NCI-H1694 (cell line): ENCODE results near the gene TTF2.
A peak's percentile ranks its signal among the peaks of the same experiment; 100 is the strongest.

Source experiments
- DNase-seq: peaks from one replicate; lab custom pipeline; 2025; lab: John Stamatoyannopoulos, UW

The TTF2 gene

DNA sequence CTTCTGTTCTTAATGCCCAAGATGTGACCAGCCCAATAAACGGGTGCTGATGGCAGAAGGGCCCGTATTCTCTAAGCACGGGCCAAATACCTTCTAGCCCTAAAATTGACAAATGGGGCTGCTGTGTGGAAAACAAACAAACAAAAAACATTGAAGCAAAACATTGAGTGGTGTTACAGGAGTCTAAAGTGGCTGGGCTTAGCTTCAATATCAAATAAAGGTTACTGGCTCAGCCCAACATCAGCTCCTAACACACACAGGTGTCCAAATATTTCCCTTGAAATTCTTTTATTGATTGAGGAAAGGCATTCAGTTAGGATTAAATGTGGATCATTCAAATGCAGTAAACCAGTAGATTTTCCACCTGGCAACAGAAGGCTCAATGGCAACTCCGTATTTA, 13.3 kb upstream of the TTF2 start:
- no peak for DNase-seq

DNA sequence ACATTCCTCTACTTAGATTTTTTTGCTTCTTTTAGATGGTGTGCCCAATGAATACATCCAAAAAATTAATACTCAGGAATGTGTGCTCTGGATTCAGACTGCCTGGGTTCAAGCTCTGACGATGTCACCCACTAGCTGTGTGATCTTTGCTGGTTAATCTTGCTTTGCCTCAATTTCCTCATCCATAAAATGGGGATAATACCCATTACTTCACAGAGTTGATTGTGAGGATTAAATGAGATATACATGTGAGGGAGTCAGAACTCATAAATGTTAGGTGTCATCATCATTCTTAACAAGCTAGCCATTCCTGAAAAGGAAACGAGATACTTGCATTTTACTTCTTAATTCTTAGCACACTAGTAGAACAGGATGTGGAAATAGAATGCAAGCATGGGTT, 12.9 kb upstream of the TTF2 start:
- DNase-seq, result no peak

DNA sequence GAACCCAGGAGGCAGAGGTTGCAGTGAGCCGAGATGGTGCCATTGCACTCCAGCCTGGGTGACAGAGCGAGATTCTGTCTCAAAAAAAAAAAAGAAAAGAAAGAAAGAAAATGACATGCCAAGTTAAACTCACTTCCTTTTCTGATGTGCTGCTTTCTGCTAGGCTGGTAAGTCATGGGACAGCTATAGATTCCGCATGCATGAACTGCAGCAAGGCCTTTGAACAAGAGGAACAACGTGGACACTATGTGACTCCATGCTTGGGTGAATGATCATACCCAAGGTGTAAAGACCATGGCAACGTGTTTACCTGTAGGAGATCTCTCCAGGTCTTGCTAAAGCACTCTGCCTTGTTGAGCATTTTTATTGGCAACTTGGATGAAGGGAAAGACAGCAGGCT, 10.3 kb upstream of the TTF2 start:
- DNase-seq, result no peak

DNA sequence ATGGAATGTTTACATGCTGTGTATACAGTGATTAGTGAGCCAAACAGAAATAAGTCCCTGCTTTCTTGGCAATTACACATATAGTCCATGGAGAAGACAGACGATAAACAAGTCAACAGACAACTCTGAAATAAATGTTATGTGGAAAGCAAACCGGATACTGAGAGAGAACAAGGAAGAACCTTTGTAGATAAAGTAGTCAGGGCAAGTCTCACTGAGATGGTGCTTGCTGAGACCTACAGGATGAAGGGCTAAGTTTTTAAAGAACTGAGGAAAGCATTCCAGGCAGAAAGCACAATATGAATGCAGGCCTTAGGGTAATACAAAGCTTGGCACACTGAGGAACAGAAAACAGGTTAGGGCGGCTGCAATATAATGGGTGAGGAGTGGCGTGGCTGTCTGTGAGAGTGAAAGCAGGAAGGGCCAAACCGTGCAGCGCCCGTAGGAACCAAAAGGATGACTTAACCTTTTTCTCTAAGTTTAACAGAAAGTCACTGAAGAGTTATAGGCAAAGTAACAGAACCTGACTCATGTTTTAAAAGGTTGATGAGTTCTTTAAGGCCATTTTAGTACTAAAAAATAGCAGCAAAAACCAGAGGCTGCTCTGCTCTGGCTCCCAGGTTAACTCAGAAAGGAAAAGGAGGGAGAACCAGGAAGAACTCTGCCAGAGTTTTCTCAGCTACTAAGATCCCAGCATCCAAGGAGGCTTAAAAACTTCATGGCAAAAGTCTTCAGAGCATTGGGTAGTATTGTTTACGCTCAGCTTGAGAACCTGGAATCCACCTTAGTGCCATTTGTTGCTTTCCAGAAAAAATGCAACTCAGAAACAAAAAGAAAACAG, 8.7 kb upstream of the TTF2 start:
- no peak for DNase-seq

DNA sequence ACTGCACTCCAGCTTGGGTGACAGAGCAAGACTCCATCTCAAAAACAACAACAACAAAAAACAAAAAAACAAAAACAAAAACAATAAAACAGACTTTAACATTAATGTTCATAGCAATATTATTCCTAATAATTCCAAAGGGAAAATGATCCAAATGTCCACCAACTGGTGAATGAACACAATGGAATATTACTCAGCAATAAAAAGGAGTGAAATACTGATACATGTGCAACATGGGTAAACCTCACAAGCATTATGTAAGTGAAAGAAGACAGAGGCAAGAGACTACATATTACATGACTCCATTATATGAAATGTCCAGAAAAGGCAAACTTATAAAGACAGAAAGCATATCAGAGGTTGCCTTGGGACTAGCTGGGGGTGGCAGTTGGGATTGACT, 6.1 kb upstream of the TTF2 start:
- DNase-seq, result no peak

DNA sequence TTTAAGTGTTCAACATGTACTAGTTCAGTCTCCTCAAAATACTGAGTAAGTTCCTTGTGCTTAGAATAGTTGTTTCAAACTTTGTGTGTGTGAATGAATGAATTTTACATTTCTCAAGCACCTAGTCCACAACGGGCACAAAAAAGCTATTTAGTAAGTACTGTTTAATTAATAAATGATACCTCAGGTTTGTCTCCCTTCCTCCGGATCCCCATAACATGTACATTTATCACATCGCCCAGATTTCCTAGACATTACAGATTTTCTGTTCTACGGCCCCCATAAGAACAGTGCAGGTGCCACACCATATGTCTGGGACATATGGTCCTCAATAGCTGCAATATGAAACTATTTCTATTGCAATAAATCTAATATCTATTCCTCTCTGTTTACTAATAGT, 1.3 kb upstream of the TTF2 start:
- peak; percentile 33 for DNase-seq

DNA sequence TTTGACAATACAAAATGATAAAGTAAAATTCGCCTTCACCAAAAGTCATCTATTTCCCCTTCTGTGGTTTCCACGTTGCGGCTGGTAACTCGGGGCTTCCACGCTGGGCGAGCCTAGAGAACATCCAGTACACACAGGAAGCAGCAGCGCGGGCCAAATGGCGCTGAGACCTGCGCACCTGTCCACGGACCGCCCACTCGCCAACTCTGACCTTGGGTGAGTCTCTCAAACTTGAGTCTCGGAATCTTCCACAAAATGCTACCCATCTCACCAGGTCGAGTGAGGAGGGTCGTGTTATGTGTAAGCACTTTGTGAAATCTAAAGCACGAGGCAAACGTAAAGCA, 820 bp upstream of the TTF2 start:
- DNase-seq, result peak; percentile 24

DNA sequence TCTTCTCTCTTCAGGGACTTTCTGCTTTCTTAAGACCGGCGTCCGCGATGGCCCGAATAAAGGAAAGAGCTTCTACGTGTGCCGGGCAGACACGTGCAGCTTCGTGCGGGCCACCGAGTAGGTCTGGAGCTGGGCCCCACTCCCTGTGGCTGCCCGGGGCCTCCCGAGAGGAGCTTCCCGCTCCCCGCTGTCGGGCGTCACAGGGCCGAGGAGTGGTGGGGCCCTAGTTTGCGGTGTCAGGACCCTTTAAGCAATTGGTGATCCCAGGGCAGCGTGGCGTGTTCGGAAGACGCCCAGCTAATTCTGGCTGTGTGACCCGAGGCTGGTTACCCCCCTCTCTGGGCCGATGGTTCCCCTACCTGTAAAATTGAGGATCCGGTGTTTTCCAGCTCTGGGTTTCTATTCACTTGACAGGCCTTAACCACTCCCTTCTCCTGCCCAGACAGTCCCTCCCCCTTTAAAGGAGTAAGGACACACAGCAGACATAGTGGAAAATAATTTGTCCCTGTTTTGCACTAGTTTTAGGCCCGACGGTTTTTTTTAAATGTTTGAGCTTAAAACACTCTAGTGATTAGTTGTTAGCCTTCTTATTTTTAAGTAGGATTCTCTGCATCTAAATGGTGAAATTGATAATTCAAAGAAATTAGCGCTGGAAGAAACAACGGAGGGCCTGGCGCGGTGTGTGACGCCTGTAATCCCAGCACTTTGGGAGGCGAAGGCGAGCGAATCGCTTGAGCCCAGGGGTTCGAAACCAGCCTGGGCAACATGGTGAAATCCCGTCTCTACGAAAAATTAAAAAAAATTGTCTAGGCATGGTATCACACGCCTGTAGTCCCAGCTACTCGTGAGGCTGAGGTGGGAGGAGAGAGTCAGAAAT, 553 bp downstream of the TTF2 start:
- DNase-seq, result no peak

DNA sequence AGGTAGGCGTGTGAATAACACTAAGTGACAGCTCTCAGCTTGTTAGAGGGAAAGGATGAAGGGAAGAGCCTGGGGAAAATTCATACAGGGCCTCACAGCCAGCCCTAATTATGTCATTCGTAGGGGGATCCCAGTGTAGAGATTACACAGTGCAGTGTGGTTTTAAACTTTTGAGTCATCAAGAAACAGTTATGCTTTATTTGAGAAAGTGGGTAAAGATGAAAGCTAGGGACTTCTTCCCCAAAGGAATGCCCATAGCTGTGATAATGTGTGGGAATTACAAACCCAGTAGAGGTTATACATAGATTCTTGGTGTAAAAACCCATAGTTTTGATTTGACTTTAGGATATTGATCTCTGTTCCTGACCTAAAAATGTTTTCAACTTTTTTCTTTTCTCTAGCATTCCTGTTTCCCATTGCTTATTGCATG, 1.9 kb downstream of the TTF2 start:
- DNase-seq, result no peak

DNA sequence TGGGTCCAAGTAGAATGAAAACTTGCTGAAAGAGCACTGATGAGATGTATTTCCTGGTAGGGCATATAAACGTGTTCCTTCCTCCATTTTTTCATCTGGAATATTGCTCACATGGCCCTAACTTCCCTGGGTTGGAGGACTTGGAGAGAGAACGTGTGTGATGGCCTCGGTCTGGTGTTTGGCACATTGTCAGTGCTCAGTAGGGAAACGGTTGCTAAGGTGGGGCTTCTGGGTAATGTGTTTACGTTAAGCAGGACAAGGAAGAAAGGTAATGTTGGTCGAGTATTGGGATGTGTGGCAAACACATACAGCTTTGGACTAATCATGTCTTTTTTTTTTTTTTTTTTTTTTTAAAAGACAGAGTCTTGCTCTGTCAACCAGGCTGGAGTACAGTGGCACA, 6.2 kb downstream of the TTF2 start:
- DNase-seq, result no peak

DNA sequence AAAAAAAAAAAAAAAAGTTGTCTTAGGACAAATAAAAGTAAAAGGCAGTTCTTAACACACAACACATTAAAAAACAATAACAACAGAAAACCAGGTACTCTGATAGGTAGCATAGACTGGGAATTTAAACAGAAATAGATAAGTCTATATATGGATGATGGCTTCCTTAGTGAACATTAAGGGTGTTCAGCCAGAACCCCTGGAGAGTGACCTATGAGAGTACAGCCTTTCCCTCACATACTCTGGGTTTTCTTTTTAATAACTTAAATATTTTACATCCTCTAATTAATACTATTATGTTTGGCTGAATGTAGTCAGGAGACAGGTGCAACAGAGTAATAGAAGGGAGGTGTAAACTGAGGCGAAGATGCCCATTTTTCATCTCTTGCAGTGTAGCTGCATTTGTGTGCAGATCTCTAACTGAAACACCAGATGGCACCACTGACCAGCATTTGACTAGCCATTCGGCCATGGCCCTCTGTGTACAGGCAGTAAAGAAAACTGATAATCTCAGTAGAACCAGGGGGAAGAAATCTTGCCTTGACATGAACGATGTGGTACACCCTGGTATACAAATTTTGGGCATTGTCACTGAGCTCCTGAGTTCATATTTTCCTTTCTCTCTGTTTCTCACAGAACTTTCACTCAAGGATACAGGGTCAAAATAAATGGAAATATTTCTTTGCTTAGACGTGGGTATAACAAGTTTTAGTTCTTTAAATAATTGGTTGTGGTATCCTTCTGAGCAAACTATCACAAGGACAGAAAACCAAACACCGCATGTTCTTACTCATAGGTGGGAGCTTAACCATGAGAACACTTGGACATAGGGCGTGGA, 7.6 kb downstream of the TTF2 start:
- DNase-seq, result peak; percentile 33

DNA sequence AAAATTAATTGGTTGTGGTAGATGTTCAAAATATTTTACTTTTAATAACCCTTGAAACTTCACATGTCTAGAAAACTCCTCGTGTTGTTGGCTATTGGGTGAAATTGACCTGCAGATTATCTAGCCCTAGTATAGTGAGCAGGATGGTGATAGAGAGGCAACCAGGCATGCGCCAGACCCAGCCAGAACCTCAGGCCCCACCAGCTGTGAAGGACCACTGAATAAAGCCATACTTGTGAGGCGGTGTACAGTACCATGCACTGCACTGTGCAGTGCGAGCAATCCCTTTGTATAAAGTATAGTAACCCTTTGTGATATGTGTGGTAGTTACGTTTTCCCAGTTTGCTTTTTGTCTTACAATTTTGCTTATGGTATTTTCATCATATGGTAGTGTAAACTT, 8.5 kb downstream of the TTF2 start:
- no peak for DNase-seq

DNA sequence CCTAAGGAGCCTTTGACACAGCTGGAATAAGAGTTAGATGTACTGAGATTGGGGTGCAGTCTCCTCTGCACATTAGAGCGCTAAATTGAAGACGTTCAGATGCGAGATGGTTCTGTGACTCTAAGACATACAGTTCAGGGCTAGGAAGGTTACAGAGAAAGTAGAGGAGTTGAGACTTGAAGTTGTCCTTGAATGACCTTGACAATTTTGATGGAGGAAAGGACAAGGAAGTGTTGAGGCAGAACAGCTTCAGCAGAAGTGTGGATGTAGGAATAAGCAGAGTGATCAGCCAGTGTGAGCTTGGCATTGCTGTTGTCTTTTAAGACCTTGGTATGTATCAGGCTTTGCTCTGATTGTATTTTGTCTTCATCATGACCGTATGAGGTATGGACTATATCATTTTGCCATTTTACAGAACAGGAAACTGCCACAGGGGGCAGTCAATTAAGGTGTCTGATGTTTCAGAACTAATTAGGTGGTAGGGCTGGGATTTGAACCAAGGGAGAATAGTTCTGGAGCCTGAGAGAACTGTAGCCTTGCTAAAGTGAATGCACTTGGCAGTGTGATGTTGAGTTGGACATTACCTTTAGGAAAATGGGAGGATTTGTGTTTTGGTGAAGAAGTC, 9.2 kb downstream of the TTF2 start:
- DNase-seq, result no peak

DNA sequence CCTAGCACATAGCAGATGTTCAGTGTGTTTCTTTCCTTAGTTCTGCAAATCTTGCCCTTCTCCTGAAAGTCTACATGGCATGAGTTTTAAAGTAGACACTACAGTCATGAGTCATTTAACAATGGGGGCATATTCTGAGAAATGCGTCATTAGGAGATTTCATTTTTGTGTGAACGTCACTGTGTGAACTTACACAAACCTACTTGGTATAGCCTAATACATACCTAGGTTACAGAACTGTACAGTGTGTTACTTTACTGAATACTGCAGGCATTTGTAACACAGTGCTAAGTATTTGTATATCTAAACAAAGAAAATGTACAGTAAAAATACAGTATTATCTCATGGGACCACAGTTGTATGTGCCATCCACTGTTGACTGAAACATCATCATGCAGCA, 10.0 kb downstream of the TTF2 start:
- DNase-seq, result no peak

DNA sequence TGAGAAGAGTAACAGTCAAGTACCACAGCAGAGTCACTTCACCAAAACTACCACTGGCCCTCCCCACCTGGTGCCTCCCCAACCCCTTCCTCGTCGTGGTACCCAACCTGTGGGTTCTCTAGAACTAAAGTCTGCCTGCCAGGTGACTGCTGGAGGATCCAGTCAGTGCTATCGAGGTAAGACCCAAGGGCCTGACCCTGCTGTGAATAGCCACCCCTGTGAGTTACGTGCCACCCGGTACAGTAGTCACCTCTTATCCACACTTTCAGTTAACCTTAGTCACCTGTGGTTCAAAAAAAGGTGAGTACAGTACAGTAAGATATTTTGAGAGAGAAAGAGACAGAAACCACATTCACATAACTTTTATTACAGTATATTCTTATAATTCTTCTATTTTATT, 16.5 kb downstream of the TTF2 start:
- DNase-seq, result no peak

DNA sequence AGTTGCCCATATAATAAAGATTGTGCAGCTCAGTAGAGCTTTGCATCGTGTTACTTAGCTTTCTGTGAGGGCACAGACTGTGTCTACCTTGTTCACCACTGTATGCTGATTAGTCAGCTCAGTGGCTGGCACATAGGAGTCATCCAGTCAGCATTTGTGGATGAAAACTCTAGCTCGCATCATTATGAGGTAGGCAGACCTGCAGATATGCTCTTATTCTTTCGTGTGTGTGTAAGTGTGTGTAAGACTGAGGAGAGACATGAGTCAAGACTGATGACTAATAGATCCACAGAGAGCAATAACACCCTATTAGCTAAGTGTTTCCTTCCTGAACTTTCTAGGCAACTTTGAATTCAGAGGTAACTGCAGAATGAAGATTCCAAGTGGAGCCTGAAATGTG, 17.1 kb downstream of the TTF2 start:
- no peak for DNase-seq

DNA sequence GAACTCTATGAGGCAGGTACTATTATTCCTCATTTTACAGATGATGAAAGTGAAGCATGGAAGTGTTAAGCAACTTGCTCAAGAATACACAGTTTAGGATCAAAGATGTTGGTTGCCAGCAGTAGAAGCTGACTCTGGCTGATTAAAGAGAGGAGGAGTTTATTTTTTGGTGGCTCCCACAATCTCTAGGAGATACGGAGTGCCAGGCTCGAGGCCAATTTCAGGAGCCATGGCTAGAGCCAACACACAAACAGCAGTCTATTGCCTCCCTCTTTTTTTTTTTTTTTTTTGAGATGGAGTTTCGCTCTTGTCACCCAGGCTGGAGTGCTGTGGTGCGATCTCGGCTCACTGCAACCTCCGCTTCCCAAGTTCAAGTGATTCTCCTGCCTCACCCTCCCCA, 19.6 kb downstream of the TTF2 start:
- DNase-seq, result no peak

DNA sequence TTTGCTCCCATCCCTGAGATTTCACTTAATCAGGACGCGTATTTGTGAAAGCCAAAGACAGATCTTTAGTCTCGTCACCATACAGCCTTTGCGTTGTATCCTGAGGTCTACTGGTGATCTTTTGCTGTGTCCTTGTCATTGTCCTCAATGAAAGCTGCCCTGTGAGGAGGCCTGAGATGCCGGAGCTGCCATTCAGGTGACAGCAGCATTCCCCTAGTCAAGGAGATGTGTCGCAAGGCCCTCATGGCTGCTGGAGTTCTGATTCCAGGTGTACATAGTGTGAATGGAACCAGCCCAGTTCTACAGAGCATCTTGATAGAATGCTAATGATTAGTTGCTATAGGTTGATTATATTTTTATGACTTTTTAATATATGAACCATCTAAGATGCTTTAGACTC, 24.1 kb downstream of the TTF2 start:
- no peak for DNase-seq

DNA sequence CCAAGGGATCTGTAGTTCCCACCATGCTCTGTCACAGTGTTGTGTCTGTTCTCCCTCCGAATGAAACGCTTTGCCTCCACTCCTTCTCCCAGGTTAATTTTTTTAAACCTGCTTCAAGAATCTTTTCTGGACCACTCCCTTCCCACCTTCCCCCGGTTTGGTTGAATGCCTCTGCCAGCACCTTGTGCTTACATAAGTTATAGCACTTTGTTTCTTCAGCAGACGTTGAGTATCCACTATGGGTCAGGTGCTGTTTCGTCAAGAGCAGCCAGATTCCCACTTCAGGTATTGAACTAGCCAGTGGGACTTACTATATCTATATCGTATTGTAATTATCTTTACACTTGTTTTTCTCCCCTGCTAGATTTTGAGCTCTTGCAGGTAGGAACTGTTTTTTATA, 27.6 kb downstream of the TTF2 start:
- DNase-seq, result no peak

DNA sequence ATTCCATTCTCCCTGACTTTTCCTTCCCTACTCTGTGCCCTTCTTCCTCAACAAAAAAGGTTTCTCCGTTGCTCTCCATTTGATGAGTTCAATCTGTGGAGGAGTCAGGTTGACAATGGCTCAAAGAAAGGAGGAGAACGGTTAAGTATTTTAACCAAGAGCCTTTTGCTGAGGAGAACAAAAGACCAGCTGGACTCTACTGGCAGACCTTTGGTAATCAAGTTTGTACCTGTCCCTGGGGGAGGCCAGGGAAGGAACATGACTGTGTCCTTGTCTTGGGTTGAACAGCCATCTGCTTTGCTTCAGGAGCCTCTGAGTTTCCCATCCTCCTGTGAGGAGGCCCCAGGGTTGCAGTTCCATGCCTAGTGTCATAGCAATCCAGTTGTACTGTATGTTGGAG, 29.9 kb downstream of the TTF2 start:
- DNase-seq, result no peak

DNA sequence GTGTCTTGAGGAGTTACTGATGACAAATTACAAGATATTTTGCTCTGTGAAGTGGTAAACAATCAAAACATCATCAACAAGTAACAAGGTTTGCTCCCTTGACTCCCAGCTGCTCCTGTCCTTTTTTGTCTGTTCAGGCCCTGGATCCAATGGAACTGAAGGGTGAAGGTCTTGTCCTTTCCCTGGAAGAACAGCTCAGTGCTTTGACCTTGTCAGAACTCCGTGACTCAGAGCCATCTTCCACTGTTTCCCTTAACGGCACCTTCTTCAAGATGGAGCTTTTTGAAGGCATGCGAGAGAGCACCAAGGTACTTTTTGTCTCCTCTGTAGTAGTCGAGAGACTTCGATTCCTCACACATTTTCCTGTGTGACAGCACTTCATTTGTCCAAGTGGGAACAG, 32.5 kb downstream of the TTF2 start:
- no peak for DNase-seq

DNA sequence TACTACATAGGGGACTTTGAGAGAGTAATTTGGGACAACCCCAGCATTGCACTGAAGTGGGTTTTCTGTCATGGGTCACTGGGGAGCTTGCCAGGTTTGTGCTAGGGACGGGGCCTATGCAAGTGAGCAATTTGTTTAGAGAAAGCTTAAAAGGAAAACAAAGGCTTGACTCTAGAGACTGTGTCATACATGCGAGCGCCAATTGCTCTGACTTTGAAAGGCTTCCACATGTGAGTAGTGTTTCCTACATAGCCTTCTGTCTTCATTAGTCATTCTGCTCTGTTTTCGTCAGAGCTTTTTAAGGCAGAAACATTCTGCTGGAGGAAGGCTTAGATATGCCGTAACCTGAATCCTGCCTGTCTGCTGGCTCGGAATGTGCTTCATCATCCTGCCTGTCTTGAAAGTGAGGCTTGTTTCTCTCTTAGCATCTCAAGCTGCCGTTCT, 33.0 kb downstream of the TTF2 start:
- DNase-seq, result no peak
